Activated T-helper 17 cell treated with anti-CD3 and anti-CD28 coated beads, Interleukin-2, amount 50 U/mL, for 72 hours (primary cell): ENCODE data around the gene LCN12. TPM values are rescaled to one million over a fixed set of nuclear protein-coding genes. Genes with fewer than 3 reads are reported as not detected.

Experiments
- ATAC-seq: fragments of 150-1000 bp; cut with Tn5 transposase; replicated peaks from 2 replicates; pipeline ENCODE4 v1.10.0; 2021; ENCODE audit warnings: mild to moderate bottlenecking, moderate library complexity
- H3K27ac Mint-ChIP-seq: one replicate; pipeline ENCODE4 v1.8.0; 2022; ENCODE audit warnings: mixed read lengths
- H3K27me3 Mint-ChIP-seq: one replicate; pipeline ENCODE4 v1.8.0; 2022; ENCODE audit warnings: mixed read lengths
- H3K36me3 Mint-ChIP-seq: one replicate; pipeline ENCODE4 v1.8.0; 2022; ENCODE audit warnings: low read depth, mild to moderate bottlenecking, mixed read lengths
- H3K4me1 Mint-ChIP-seq: one replicate; pipeline ENCODE4 v1.8.0; 2022; ENCODE audit warnings: mixed read lengths
- H3K4me3 Mint-ChIP-seq: one replicate; pipeline ENCODE4 v1.8.0; 2022; ENCODE audit warnings: mild to moderate bottlenecking, mixed read lengths
- H3K9me3 Mint-ChIP-seq: one replicate; pipeline ENCODE4 v1.8.0; 2022; ENCODE audit warnings: mixed read lengths
- total RNA-seq, 2 donors: library from RNA; stranded (reverse); gene quantifications; one replicate each; pipeline ENCODE4 v1.2.3, GENCODE V29; 2022

LCN12 gene
- total RNA-seq, 2 donors from 2014 or later, result 0.54 to 2.4 TPM

DNA sequence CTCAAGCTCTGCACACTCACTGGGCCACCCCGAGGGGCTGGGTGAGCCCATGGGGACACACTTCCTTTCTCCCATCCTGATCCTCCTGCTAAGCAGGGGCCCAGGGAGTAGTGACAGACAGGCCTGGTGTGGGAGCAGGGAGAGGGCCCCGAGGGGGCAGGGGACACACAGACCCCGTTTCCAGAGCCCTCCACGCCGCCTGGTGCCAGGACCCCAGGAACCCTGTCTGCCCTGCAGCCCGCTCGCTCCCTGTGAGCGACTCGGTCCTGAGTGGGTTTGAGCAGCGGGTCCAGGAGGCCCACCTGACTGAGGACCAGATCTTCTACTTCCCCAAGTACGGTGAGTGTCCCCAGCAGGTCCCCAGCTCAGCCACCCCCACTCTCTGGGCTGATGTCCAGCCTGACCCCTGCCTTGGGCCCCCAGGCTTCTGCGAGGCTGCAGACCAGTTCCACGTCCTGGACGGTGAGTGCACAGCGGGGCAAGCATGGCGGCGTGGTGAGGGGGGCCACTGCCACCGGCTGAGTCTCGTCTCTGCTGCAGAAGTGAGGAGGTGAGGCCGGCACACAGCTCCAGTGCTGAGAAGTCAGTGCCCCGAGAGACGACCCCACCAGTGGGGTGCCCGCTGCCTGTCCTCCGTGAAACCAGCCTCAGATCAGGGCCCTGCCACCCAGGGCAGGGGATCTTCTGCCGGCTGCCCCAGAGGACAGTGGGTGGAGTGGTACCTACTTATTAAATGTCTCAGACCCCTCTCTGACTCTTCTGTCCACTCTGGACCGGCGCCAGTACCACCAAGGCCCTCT, 5.6 kb upstream of the LCN12 start:
- H3K27ac Mint-ChIP-seq, result no peak overlapping the region
- H3K27me3 Mint-ChIP-seq, result no peaks in the 10 kb centered on the region
- peaks cover 19% of the 10 kb centered on the region for H3K36me3 Mint-ChIP-seq
- no peaks in the 10 kb centered on the region for H3K4me1 Mint-ChIP-seq
- ATAC-seq, result no peak
- no peaks in the 10 kb centered on the region for H3K9me3 Mint-ChIP-seq
- H3K4me3 Mint-ChIP-seq, result no peak overlapping the region

DNA sequence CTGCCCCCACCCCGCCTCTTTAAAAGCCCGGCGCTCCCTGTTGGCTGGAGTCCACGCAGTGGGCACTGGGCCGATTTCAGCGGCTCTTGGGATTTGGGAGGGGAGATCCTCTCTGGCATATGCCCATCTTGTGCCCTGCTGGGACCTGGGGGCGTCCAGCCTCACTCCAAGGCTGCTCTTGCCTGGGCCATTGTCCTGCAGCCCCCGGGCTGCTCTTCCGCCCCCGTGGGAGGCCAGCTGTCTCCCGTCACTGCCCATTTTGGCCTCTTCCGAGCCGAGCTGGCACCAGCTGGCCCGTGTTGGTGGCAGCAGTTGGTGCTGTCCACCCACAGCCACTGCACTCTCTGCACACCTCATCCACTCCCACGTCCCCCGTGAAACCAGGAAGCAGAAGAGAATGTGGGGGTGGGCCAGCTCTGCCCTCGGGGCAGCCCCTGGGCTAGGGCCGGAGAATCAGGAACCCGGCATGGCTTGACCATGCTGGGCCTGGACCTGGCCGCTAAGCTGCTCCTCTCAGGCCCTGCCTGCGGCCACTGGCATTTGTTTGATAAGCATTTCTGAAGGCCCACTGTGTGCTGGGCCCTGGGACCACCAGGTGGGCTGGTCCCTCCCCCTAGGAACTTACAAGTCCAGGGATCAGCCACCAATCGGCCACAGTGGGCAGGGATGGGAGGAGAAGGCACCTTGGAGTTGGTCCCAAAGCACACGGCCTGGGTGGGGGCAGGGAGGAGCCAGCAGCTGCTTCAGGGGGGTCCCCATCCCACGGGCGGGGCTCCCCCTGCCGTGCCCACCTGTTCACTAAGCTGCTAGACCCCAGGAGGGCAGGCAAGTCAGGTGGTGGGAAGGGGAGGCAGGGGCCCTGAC, 4.8 kb upstream of the LCN12 start:
- Mint-ChIP-seq H3K36me3 (peaks cover 11% of the 10 kb centered on the region), H3K4me3 (no peak overlapping the region), H3K27me3 (no peaks in the 10 kb centered on the region), H3K9me3 (no peaks in the 10 kb centered on the region), H3K4me1 (no peaks in the 10 kb centered on the region), H3K27ac (peak overlapping the region; percentile 33)
- ATAC-seq, result no peak

DNA sequence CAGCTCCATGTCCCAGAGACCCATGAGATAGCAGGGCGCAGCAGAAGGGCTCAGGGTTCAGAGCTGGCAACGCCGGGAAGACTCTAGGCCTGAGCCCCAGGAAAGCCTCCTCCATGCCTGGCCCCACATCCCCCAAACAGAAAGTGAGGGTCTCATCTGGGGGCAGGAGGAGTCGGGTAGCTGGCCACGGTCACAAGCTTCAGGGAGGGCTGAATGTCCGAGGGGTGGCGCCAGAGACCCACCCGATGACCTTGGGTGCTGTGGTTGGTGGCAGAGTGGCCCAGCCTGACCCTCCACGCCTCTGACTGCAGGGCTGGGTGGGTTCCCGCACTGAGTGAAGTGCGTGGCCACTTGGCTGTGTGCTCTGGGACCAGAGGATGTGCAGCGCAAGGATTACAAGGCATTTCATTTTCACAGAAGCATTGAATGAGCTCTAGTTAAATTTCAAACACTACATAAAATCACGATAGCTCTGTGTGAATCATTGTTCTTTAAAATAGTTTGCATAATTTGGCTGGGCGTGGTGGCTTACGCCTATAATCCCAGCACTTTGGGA, 4.0 kb upstream of the LCN12 start:
- Mint-ChIP-seq H3K4me3 (peak overlapping the region; percentile 73), H3K27me3 (no peaks in the 10 kb centered on the region), H3K4me1 (no peaks in the 10 kb centered on the region), H3K9me3 (no peaks in the 10 kb centered on the region), H3K27ac (no peak overlapping the region), H3K36me3 (peaks cover 4% of the 10 kb centered on the region)
- no peak for ATAC-seq

DNA sequence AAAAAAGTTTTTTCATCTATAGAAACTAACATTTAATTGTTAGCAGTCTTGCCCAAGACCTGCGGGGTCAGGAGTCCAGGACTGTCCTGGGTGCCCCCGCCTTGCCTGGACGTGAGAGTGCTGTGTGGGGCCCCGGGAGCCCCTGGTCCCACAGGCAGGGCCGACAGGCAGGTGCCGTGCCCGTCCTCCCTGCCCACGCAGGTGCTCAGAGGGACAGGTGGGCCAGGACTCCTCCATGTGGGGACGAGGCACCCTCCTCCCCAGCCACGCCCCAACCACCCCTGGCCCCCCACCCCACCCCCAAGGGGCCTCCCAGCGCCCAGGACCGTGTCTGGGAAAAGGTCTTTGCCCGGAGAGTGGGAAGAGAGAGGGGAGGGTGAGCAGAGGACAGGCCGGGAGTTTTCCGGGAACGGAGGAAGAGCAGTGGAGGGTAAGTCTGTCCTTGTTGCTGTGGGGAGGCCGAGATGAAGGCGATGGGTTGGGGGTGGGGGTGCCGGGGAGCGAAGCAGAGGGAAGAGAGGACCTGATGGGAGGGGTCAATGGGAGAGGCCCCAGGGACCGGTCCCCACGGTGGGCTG, 2.7 kb upstream of the LCN12 start:
- ATAC-seq, result peak; percentile 8
- no peaks in the 10 kb centered on the region for H3K9me3 Mint-ChIP-seq
- no peaks in the 10 kb centered on the region for H3K4me1 Mint-ChIP-seq
- H3K4me3 Mint-ChIP-seq, result peak overlapping the region; percentile 73
- peak overlapping the region; percentile 54 for H3K27ac Mint-ChIP-seq
- no peaks in the 10 kb centered on the region for H3K36me3 Mint-ChIP-seq
- no peaks in the 10 kb centered on the region for H3K27me3 Mint-ChIP-seq

DNA sequence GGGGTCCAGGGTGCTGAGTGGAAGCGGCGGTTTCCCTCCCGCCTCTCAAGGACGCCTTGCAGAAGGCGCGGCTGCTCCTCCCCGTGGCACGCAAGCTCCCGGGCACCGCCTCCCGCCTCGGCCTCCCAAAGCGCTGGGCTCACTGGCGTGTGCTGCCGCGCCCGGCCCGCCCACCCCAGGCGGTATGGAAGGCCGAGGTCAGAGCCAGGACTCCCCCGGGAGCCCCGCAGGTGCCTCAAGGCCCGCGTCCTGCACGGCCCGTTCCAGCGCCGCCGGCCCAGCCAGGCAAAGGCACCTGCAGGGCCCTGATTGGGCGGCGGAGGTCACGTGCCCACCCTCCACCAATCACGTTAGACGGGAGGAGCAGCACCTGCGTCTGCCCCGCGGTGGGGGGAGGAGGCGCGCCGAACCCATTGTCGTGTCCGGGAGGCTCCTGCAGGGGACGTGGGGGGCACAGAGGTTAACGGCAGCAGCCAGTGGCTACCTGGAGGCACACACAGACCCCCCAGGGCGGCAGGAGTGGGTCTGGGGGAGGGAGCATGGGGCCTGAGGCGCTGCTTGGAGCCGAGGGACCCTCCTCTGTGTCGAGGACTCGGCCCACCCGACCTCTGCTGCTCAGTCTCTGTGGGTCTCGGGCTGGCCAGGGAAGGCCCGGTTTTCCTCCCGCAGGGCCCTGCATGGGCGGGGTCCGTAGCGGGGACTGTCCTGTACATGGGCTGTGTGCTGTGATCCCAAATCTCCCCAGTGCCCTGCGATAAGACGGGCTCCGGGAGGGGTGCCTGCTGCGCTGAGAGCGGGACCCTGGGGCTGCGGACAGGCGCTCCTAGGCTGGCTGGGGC, 2.0 kb upstream of the LCN12 start:
- no peaks in the 10 kb centered on the region for H3K36me3 Mint-ChIP-seq
- peak; percentile 98 for ATAC-seq
- no peaks in the 10 kb centered on the region for H3K27me3 Mint-ChIP-seq
- H3K27ac Mint-ChIP-seq, result peak overlapping the region; percentile 54
- no peaks in the 10 kb centered on the region for H3K4me1 Mint-ChIP-seq
- H3K4me3 Mint-ChIP-seq, result peak overlapping the region; percentile 73
- H3K9me3 Mint-ChIP-seq, result no peaks in the 10 kb centered on the region

DNA sequence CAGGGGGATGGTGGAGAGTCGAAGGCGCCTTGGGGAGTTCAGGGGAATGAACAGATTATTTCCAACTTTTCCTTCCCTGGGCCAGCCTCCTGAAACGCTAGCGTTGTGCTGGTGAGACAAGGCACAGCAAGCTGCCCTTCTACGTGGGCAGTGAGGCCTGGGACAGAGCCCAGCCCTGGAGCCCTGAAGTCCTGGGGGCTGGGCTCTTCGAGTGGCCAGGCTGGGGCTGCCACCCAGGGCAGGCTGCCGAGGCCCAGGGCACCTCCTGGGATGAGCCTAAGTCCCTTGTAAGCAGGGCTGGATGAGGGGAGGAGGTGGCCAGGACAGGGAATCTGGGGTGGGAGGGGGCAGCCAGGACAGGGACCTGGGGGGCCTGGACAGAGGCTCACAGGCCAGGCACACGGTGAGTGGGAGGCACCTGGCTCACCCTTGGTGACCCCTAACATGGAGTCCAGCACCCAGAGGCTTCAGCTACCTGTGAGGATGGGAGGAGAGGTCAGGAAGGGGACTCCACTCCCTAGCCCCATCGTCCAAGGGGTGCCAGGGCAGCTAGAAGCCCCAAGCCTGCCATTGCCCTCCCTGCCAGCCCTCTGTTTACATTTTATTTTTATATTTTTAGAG, 1.3 kb upstream of the LCN12 start:
- Mint-ChIP-seq H3K4me3 (peak overlapping the region; percentile 73), H3K27ac (no peak overlapping the region), H3K27me3 (no peaks in the 10 kb centered on the region), H3K4me1 (no peaks in the 10 kb centered on the region), H3K36me3 (no peaks in the 10 kb centered on the region), H3K9me3 (no peaks in the 10 kb centered on the region)
- no peak for ATAC-seq

DNA sequence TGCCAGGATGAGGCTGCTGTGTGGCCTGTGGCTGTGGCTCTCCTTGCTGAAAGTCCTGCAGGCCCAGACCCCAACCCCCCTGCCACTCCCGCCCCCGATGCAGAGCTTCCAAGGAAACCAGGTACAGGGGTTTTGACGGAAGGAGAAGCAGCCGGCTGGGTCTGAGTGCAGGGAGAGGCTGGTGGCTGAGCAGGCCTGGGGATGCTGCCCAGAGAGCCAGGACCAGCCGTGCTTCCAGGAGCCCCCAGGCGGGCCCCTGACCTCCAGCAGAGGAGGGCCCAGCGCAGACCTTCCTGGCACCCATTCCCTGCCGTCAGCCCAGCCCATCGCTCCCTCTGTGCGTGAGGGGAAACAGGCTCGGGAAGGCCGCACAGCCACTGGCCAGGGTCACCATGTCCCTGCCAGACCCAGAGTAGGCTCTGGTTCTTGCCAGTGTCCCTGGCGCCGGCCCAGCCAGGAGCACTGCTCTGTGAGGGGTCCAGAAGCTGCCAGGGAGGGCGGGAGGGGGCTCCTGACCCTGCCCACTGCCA, 313 bp downstream of the LCN12 start:
- H3K27ac Mint-ChIP-seq, result no peak overlapping the region

DNA sequence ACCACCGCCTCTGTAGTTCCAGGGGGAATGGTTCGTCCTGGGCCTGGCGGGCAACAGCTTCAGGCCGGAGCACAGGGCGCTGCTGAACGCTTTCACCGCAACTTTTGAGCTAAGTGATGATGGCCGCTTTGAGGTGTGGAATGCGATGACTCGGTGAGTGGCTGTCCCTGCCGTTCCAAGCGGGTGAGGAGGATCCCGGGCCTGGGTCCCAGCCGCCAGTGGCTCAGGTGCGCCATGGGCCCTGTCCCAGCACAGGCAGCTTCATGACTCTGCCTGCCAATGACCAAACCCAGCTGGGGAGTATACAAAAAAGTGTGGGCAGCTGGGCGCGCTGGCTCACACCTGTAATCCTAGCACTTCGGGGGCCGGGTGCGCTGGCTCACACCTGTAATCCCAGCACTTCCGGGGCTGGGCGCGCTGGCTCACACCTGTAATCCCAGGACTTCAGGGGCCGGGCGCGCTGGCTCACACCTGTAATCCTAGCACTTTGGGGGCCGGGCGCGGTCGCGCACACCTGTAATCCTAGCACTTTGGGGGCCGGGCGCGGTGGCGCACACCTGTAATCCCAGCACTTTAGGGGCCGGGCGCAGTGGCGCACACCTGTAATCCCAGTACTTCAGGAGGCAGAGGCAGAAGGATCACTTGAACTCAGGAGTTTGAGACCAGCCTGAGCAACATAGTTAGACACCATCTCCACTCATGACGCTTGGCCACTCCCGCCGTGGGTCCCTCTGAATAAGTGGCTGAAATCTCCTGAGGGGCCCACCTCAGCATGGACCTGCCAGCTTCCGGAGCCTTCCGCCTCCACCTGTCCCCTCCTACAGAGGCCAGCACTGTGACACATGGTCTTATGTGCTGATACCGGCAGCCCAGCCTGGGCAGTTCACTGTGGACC, 1.1 kb downstream of the LCN12 start:
- H3K9me3 Mint-ChIP-seq, result peaks cover 8% of the 10 kb centered on the region
- no peaks in the 10 kb centered on the region for H3K27me3 Mint-ChIP-seq
- peaks cover 9% of the 10 kb centered on the region for H3K4me1 Mint-ChIP-seq
- H3K4me3 Mint-ChIP-seq, result no peak overlapping the region
- no peak overlapping the region for H3K27ac Mint-ChIP-seq
- no peaks in the 10 kb centered on the region for H3K36me3 Mint-ChIP-seq
- ATAC-seq, result no peak

More for the DNA sequence above, 313 bp downstream of the LCN12 start:
- Mint-ChIP-seq H3K36me3 (no peaks in the 10 kb centered on the region), H3K4me3 (no peak overlapping the region), H3K27me3 (no peaks in the 10 kb centered on the region), H3K9me3 (peaks cover 8% of the 10 kb centered on the region), H3K4me1 (peaks cover 9% of the 10 kb centered on the region)
- ATAC-seq, result no peak

DNA sequence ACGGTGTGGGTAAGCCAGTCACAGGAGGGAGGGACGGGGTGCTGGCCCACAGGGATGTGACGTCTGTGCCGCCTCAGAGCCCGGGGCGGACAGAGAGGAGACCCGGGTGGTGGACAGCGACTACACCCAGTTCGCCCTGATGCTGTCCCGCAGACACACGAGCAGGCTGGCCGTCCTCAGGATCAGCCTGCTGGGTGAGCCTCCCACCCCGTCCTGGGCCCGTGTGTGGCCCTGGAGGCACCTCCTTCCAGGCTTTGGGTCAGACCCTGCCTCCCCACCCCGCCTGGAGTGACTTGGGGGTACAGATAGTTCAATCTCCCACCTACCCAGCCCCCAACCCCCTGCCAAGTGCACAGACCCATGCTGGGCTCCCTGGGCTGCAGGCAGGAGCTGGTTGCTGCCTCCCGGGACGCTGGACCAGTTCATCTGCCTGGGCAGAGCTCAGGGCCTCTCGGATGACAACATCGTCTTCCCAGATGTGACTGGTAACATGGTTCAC, 1.7 kb downstream of the LCN12 start:
- Mint-ChIP-seq H3K36me3 (no peaks in the 10 kb centered on the region), H3K9me3 (peaks cover 8% of the 10 kb centered on the region), H3K27me3 (no peaks in the 10 kb centered on the region), H3K4me3 (no peak overlapping the region), H3K4me1 (peaks cover 9% of the 10 kb centered on the region), H3K27ac (no peak overlapping the region)
- ATAC-seq, result no peak

DNA sequence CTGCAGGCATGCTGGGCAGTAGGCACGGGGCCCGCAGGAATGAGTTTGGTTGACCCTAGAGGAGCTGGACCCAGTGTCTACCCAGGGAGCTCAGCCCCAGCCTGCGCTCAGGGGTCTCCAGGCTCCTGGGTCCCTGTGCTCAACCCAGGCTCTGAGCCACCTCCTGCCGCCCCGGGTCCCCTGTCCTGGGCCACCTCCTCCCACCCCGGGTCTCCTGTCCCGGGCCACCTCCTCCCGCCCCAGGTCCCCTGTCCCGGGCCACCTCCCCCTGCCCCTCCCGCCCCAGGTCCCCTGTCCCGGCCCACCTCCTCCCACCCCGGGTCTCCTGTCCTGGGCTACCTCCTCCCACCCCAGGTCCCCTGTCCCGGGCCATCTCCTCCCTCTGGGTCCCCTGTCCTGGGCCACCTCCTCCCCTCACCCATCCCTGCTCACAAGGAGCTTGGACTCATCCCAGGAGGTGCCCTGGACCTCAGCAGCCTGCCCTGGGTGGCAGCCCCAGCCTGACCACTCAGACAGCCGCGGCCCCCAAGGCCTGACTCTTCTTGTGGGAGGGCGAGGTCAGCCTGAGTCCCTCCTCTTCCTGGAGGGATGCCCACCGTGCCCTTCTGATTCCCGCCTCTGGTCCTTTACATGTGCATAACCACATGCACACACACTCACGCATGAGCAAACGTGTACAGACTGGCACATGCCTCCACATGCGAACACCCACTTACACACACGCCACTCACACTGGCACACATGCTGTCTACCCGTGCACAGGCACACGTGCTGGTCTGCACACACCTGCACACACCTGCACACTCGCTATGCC, 2.4 kb downstream of the LCN12 start:
- ATAC-seq, result no peak
- Mint-ChIP-seq H3K27ac (no peak overlapping the region), H3K9me3 (peaks cover 8% of the 10 kb centered on the region), H3K27me3 (no peaks in the 10 kb centered on the region), H3K4me1 (peaks cover 9% of the 10 kb centered on the region), H3K36me3 (no peaks in the 10 kb centered on the region), H3K4me3 (no peak overlapping the region)

DNA sequence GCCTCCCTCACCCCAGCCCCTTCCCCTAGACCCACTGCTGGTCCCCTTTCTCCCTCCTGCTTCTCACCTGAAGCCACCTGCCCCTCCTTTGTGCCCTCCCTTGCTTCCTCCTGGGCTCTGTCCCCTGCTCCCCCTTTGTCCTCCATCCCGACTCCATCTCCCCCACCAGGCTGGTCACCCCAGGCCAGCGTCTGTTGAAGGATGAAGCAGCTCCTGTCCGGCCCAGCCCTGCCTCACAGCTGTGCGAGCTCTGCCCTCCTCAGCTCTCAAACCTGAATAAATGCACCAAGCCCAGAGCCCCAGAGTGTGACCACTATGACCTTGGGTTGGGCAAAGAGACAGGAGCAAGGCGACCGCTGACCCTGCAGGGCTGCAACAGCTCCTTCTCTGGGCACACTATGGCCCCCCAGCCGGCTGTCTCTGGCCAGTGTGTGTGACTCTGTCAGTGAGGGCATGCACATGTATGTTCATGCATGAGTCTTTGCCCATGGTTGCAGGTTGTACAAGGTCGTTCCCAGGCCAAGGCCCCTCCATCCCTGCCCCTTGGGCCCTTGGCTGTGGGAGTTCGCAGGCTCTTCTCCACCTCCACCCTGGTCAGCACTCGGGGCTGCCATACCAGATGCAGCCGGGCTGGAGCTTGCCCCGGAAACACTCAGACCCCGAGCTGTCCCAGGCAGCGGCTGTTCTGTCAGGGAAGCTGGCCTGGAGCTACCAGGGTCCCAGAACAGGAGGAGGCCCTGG, 3.3 kb downstream of the LCN12 start:
- H3K9me3 Mint-ChIP-seq, result peaks cover 8% of the 10 kb centered on the region
- no peak overlapping the region for H3K4me3 Mint-ChIP-seq
- no peaks in the 10 kb centered on the region for H3K27me3 Mint-ChIP-seq
- peaks cover 9% of the 10 kb centered on the region for H3K4me1 Mint-ChIP-seq
- no peaks in the 10 kb centered on the region for H3K36me3 Mint-ChIP-seq
- ATAC-seq, result no peak
- no peak overlapping the region for H3K27ac Mint-ChIP-seq
